ENCODE results near the gene SRD5A3.

DNA sequence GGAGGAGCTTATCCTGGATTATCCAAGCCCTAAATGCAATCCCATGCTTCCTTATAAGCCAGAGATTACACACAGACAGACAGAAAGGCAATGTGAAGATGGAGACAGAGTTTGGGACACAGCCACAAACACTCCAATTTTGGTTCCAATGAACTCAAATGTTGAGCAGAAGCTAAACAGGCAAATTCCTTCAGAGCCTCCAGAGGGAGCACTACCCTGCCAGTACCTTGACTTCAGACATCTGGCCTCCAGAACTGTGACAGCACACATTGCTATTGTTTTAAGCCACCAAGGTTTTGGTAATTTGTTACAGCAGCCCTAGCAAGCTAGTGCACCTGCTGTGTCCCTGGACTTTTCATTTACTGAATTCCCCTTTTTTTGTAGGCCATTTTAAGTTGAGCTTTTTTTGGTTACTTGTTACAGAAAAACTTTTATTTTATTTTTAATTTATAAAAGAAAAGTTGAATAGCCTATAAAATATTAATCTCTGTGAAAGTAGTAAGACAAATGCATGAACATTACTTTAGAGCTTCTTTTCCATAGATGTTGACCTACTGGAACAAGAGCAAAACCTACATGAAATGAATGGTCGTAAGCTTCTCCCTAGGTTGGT is 33.4 kb upstream of the SRD5A3 start:
- no peak for TF ChIP-seq EZH2phosphoT487 (IDR thresholded peaks at IDR 0.05)
- TF ChIP-seq, protein P1, sequence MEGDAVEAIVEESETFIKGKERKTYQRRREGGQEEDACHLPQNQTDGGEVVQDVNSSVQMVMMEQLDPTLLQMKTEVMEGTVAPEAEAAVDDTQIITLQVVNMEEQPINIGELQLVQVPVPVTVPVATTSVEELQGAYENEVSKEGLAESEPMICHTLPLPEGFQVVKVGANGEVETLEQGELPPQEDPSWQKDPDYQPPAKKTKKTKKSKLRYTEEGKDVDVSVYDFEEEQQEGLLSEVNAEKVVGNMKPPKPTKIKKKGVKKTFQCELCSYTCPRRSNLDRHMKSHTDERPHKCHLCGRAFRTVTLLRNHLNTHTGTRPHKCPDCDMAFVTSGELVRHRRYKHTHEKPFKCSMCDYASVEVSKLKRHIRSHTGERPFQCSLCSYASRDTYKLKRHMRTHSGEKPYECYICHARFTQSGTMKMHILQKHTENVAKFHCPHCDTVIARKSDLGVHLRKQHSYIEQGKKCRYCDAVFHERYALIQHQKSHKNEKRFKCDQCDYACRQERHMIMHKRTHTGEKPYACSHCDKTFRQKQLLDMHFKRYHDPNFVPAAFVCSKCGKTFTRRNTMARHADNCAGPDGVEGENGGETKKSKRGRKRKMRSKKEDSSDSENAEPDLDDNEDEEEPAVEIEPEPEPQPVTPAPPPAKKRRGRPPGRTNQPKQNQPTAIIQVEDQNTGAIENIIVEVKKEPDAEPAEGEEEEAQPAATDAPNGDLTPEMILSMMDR (IDR thresholded peaks at IDR 0.05) = peak; percentile 65
